GM20000 (cell line): ENCODE measurements around the gene GRK2.
A peak's percentile ranks its signal among the peaks of the same experiment; 100 is the strongest.

Experiments used
- DNase-seq: peaks from one replicate; pipeline ENCODE4 v3.0.0; 2012; ENCODE audit warnings: low spot score
- TF ChIP-seq, protein P1 (sequence below): IDR thresholded peaks from 2 replicates; pipeline ENCODE4 v1.5.1; 2012; ENCODE audit warnings: mild to moderate bottlenecking, control low read depth; ENCODE audit errors: extremely low read depth, missing control alignments

Gene GRK2

DNA sequence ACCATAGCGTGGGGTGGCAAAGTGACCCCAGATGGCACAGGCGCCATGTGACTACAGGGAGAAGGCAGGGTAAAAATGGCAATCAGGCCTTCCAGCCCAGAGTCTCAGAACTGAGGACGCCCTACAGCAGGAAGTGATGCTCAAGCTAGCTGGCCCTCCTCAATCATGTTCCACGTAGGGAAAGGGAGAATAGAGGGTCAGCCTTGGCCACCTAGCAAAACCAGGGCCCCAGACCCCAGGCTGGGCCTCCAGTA lies 21.9 kb downstream of the GRK2 start:
- no peak for DNase-seq
- TF ChIP-seq, protein P1, sequence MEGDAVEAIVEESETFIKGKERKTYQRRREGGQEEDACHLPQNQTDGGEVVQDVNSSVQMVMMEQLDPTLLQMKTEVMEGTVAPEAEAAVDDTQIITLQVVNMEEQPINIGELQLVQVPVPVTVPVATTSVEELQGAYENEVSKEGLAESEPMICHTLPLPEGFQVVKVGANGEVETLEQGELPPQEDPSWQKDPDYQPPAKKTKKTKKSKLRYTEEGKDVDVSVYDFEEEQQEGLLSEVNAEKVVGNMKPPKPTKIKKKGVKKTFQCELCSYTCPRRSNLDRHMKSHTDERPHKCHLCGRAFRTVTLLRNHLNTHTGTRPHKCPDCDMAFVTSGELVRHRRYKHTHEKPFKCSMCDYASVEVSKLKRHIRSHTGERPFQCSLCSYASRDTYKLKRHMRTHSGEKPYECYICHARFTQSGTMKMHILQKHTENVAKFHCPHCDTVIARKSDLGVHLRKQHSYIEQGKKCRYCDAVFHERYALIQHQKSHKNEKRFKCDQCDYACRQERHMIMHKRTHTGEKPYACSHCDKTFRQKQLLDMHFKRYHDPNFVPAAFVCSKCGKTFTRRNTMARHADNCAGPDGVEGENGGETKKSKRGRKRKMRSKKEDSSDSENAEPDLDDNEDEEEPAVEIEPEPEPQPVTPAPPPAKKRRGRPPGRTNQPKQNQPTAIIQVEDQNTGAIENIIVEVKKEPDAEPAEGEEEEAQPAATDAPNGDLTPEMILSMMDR, result no peak

DNA sequence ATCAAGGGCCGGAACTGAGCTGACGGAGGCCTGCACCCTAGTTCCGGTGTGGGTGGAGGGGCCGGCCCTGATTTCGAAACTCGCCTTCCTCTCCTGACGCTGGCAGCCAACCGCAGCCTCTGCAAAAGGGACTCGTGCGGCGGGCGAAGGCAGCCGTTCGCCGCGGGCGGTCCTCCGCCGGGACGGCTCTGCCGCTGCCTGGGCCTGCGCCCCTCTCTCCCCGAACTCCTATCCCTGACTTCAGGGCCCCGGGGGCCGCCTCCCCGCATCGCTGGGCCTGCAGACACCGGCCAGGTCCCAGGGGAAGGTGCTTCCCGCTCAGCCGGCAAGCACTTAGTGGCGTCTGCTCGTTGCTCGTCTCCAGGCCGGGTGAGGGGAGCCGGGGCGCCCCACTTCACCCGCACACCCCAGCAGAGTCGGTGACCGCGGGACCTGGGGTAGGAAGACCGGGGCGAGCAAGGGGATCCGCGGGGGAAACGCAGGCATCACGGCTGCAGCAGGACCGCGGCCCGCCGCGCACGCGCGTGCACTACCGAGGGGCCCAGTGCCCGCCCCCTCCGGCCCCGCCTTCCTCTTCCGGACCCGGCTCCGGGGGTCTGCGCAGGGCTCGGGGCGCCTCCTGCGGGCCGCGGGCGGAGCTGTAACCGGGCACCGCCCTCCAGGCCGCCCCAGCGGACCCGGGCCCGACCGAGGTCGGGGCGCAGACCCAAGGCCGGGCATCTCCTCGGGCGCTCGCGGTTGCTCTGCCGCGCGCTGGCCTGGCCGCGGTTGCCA lies 22.4 kb downstream of the GRK2 start:
- TF ChIP-seq, protein P1, result peak; percentile 41
- DNase-seq, result peak; percentile 97

- DNase-seq, result no peak
- TF ChIP-seq, protein P1, result no peak
These were observed 23.0 kb downstream of the GRK2 start, which contains the start of gene ANKRD13D for GRCh38 chr11:67289226-67289650. ANKRD13D (plus strand) TSS chr11:67289303; CDS start chr11:67289461, 158 bp downstream.

- TF ChIP-seq, protein P1, result no peak
- DNase-seq, result no peak
These were observed 23.6 kb downstream of the GRK2 start for GRCh38 chr11:67289651-67290479.

DNA sequence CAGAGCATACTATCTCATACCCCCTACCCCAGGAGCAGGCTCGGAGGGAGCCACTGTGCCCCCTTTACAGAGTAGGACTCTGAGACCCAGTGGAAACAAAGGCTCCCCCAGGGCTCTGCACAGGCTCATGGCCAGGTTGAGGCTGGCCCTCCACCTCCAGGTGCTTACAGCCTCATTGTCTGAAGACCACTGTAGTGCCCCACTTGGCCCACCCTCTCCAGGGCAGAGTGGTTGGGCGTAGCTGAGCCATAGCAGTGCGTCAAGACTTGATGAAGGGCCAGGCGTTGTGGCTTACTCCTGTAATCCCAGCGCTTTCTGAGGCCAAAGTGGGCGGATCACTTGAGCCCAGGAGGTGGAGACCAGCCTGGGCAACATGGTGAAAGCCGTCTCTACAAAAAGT lies 24.5 kb downstream of the GRK2 start:
- TF ChIP-seq, protein P1, result no peak
- DNase-seq, result no peak

GRCh38 chr11:67291481-67292381 lies 25.5 kb downstream of the GRK2 start:
- TF ChIP-seq, protein P1, result no peak
- no peak for DNase-seq
